Measurements from ENCODE around the gene APOBR. TPM values are rescaled to one million over a fixed set of nuclear protein-coding genes. Genes with fewer than 3 reads are reported as not detected.
A peak's percentile ranks its signal among the peaks of the same experiment; 100 is the strongest.
"Not testable (repeated sequence)": the region's sequence is repeated elsewhere in the genome, so short reads cannot be mapped to it uniquely, and the experiment has no call there.

Gene APOBR
- total RNA-seq, 2 donors from 2014 or later: 4.2 to 4.3 TPM

DNA sequence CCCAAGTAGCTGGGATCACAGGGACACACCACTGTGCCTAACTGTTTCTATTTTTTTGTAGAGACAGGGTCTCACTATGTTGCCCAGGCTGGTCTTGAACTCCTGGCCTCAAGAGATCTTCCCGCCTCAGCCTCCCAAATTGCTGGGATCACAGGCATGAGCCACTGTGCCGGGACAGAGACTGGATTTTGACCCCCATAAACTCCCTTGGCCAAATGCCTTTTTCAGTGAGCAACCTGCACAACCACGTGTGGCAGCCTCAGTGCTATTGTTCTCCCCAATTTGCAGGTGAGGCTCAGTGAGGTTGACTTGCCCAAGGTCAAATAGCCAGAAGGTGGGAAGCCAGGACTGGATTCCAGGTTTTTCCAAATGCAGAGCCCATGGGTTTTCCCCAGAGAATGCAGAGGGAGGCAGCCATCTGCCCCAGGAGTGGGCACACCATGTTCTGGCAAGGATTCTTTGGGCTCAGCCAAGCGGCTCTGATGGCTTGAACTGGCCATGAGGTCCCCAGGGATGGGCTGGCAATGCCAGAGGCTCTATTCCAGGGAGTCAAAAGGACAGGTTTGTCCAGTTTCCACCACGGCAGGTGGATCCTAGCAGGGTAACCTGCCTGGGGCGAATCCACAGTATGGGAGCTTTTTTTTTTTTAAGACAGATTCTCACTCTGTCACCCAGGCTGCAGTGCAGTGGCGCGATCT lies 10.4 kb downstream of the APOBR start:
- H3K4me1 Mint-ChIP-seq: peaks cover 10% of the 10 kb centered on the region
- no peak for ATAC-seq (replicated peaks)
- H3K36me3 Mint-ChIP-seq (ENCODE audit: low read depth): no peaks in the 10 kb centered on the region

GRCh38 chr16:28505489-28506137 lies 11.2 kb downstream of the APOBR start:
- ATAC-seq (replicated peaks): no peak
- no peak overlapping the region for H3K27ac Mint-ChIP-seq
- peaks cover 10% of the 10 kb centered on the region for H3K4me1 Mint-ChIP-seq
- H3K9me3 Mint-ChIP-seq: no peaks in the 10 kb centered on the region
- no peaks in the 10 kb centered on the region for H3K36me3 Mint-ChIP-seq (ENCODE audit: low read depth)
- H3K27me3 Mint-ChIP-seq: no peaks in the 10 kb centered on the region
- H3K4me3 Mint-ChIP-seq: no peak overlapping the region

More for the DNA sequence above, 10.4 kb downstream of the APOBR start:
- H3K4me3 Mint-ChIP-seq: no peak overlapping the region
- H3K27ac Mint-ChIP-seq: no peak overlapping the region
- no peaks in the 10 kb centered on the region for H3K9me3 Mint-ChIP-seq
- H3K27me3 Mint-ChIP-seq: no peaks in the 10 kb centered on the region

- H3K36me3 Mint-ChIP-seq (ENCODE audit: low read depth): no peaks in the 10 kb centered on the region
- peaks cover 10% of the 10 kb centered on the region for H3K4me1 Mint-ChIP-seq
- ATAC-seq (replicated peaks): no peak
- H3K9me3 Mint-ChIP-seq: no peaks in the 10 kb centered on the region
- H3K27ac Mint-ChIP-seq: peak overlapping the region; percentile 21
- H3K4me3 Mint-ChIP-seq: no peak overlapping the region
- H3K27me3 Mint-ChIP-seq: no peaks in the 10 kb centered on the region
These were observed 16.6 kb downstream of the APOBR start for GRCh38 chr16:28511031-28511430.

DNA sequence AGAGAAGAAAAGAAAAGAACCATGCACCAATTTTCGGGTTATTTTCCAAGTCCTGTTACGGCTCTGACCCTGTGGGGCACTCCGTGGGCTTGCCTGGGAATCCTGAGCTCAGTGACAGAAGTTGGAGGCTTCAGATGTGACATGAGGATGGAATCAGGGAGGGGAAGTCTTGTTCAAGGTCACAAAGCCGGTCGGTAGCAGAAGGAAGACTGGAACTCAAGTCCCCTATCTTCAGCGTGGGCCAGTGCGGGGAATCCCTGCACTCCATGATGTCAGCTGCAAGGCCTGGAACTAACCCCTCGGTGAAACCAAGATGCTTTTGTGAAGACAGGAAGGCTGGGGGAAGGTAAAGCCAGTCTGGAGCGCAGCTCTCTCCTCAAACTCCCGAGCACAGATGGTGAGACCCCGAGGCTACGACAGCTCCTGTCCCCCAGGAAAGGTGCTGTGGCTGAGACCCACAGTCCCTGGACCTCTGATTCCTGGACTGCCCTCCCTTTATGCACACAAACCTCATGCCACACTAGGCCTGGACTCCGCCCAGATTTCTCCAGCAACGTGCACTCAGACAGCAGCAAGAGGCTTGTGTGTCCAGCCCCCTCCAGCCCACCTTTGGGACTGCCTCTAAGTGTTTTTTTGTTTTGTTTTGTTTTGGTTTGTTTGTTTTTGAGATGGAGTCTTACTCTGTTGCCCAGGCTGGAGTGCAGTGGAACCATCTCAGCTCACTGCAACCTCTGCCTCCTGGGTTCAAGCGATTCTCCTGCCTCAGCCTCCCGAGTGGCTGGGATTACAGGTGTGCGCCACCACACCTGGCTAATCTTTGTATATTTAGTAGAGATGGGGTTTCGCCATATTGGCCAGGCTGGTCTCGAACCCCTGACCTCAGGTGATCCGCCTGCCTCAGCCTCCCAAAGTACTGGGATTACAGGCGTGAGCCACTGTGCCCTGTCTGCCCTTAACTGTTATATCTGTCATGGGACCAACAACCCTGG lies 17.7 kb downstream of the APOBR start:
- no peak overlapping the region for H3K27ac Mint-ChIP-seq
- no peak for ATAC-seq (replicated peaks)
- no peaks in the 10 kb centered on the region for H3K27me3 Mint-ChIP-seq
- H3K4me3 Mint-ChIP-seq: no peak overlapping the region
- H3K4me1 Mint-ChIP-seq: peaks cover 6% of the 10 kb centered on the region
- H3K36me3 Mint-ChIP-seq (ENCODE audit: low read depth): no peaks in the 10 kb centered on the region
- no peaks in the 10 kb centered on the region for H3K9me3 Mint-ChIP-seq

GRCh38 chr16:28513484-28514181 lies 19.2 kb downstream of the APOBR start:
- no peaks in the 10 kb centered on the region for H3K36me3 Mint-ChIP-seq (ENCODE audit: low read depth)
- H3K27me3 Mint-ChIP-seq: no peaks in the 10 kb centered on the region
- no peaks in the 10 kb centered on the region for H3K9me3 Mint-ChIP-seq
- H3K27ac Mint-ChIP-seq: no peak overlapping the region
- no peak for ATAC-seq (replicated peaks)
- H3K4me3 Mint-ChIP-seq: no peak overlapping the region
- H3K4me1 Mint-ChIP-seq: no peaks in the 10 kb centered on the region

GRCh38 chr16:28514246-28514645 lies 19.8 kb downstream of the APOBR start:
- ATAC-seq (replicated peaks): no peak
- Mint-ChIP-seq H3K36me3 (ENCODE audit: low read depth) (no peaks in the 10 kb centered on the region), H3K27me3 (no peaks in the 10 kb centered on the region), H3K27ac (no peak overlapping the region), H3K4me3 (no peak overlapping the region), H3K4me1 (no peaks in the 10 kb centered on the region), H3K9me3 (no peaks in the 10 kb centered on the region)

DNA sequence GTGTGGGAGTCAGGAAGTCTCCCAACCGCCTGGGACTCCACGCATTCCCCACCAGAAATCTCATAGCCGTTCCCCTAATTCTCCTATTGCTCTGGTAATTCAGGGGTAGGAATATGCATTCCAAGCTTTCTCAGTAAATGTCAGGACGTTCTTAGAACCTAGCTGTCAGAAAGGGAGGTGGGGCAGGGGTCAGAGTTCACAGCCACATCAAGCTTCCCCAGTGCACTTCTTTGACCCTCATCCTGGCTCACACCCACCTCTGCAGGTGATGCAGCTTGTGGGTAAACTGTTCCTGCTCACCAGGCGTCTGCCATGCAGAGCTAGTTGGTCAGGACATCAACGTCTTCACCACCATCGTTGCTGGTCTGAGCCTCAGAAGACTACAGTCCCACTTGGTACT lies 26.2 kb downstream of the APOBR start:
- Mint-ChIP-seq H3K27me3 (no peaks in the 10 kb centered on the region), H3K4me3 (no peak overlapping the region), H3K4me1 (peaks cover 6% of the 10 kb centered on the region), H3K9me3 (no peaks in the 10 kb centered on the region), H3K36me3 (ENCODE audit: low read depth) (no peaks in the 10 kb centered on the region), H3K27ac (no peak overlapping the region)
- ATAC-seq (replicated peaks): no peak

- no peaks in the 10 kb centered on the region for H3K36me3 Mint-ChIP-seq (ENCODE audit: low read depth)
These were observed 27.0 kb downstream of the APOBR start for GRCh38 chr16:28521436-28521835.

DNA sequence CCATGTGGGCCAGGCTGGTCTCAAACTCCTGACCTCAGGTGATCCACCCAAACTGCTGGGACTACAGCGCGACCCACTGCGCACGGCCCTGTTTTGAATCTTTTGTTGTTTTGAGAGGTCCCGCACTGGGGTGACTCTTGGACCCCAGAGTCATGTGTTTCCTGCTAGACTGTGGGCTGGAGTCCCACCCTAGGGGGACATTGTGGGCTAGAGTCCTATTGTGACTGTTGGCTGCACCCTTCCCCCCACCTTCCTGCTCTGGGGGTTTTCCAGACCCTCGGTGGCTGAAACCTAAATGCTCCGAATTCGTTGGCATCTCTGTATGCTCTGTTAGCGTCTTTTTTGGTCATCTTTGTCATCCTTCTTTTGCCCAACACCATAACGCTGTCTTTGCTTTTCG lies 28.3 kb downstream of the APOBR start:
- no peaks in the 10 kb centered on the region for H3K9me3 Mint-ChIP-seq
- no peak overlapping the region for H3K4me3 Mint-ChIP-seq
- no peak overlapping the region for H3K27ac Mint-ChIP-seq
- peaks cover 6% of the 10 kb centered on the region for H3K4me1 Mint-ChIP-seq
- ATAC-seq (replicated peaks): no peak
- no peaks in the 10 kb centered on the region for H3K36me3 Mint-ChIP-seq (ENCODE audit: low read depth)
- H3K27me3 Mint-ChIP-seq: no peaks in the 10 kb centered on the region

More at GRCh38 chr16:28521436-28521835, 27.0 kb downstream of the APOBR start:
- no peak for ATAC-seq (replicated peaks)
- no peak overlapping the region for H3K27ac Mint-ChIP-seq
- H3K4me3 Mint-ChIP-seq: no peak overlapping the region
- H3K27me3 Mint-ChIP-seq: no peaks in the 10 kb centered on the region
- H3K4me1 Mint-ChIP-seq: peaks cover 6% of the 10 kb centered on the region
- H3K9me3 Mint-ChIP-seq: no peaks in the 10 kb centered on the region

DNA sequence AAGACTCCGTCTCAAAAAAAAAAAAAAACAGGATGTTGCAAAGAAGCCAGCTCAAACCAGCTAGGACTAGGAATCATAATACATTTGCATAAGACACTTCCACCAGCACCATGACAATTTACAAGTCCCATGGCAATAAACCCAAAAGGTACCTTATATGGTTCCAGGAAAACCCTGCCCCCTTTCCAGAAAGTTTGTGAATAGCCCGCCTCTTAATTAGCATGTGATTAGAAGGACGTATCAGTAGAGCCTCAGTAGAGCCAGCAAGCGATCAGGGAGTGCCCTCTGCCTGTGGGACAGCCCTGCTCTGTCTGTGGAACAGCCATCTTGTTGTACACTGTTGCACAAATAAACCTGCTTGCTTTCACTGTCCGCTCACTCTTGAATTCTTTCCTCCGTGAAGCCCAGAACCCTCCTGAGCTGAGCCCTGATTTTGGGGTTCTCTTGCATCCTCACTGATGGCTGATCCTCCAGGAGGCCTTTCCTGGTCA lies 30.3 kb downstream of the APOBR start:
- Mint-ChIP-seq H3K9me3 (no peaks in the 10 kb centered on the region), H3K4me3 (no peak overlapping the region), H3K27me3 (no peaks in the 10 kb centered on the region), H3K36me3 (ENCODE audit: low read depth) (no peaks in the 10 kb centered on the region), H3K27ac (no peak overlapping the region), H3K4me1 (peaks cover 6% of the 10 kb centered on the region)
- ATAC-seq (replicated peaks): peak; percentile 67

DNA sequence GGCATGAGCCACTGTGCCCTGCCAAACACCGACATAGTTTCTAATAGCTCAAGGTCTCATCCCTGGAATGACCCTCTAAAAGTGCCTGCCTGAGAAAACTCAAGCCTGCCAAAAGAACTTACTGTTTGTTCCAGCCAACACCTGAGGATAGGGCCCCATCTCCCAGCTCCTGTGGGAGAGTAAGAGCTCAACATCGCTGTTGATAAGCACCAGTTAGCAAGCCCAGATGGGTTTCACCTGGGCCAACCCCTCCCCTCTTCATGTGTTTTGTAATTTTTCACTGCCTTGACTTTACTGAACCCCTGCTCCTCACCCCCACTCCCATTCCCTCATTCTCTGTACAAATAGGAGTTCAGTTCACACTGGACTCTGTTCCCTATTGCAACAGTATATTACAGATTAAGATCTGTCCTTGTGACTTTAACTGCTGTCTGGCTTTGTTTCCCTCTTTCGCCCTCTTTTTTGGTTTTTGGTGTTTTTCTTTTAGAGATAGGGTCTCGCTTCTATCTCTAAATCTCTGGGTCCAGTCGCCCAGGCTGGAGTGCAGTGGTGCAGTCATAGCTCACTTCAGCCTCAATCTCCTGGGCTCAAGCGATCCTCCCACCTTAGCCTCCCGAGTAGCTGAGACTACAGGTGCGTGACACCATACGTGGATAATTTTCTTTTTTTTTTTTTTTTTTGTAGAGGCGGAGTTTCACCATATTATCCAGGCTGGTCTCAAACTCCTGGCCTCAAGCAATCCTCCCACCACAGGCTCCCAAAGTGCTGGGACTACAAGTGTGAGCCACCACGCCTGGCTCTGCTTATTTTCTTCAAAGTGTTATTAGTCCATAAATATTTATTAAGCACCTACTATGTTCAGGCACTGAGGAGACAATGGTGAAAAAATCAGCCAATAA lies 32.0 kb downstream of the APOBR start:
- H3K9me3 Mint-ChIP-seq: no peaks in the 10 kb centered on the region
- H3K27ac Mint-ChIP-seq: no peak overlapping the region
- H3K27me3 Mint-ChIP-seq: no peaks in the 10 kb centered on the region
- no peak for ATAC-seq (replicated peaks)
- H3K36me3 Mint-ChIP-seq (ENCODE audit: low read depth): no peaks in the 10 kb centered on the region
- peaks cover 6% of the 10 kb centered on the region for H3K4me1 Mint-ChIP-seq
- H3K4me3 Mint-ChIP-seq: no peak overlapping the region

GRCh38 chr16:28527100-28527785 lies 32.8 kb downstream of the APOBR start:
- H3K9me3 Mint-ChIP-seq; H3K27ac Mint-ChIP-seq; ATAC-seq (replicated peaks); H3K4me3 Mint-ChIP-seq; H3K36me3 Mint-ChIP-seq (ENCODE audit: low read depth); H3K27me3 Mint-ChIP-seq: not testable (repeated sequence)
- H3K4me1 Mint-ChIP-seq: peaks cover 11% of the 10 kb centered on the region

GRCh38 chr16:28527985-28528384 lies 33.5 kb downstream of the APOBR start:
- no peak for ATAC-seq (replicated peaks)
- H3K4me3 Mint-ChIP-seq: no peak overlapping the region
- peaks cover 14% of the 10 kb centered on the region for H3K4me1 Mint-ChIP-seq
- H3K9me3 Mint-ChIP-seq: no peaks in the 10 kb centered on the region
- no peaks in the 10 kb centered on the region for H3K36me3 Mint-ChIP-seq (ENCODE audit: low read depth)
- H3K27me3 Mint-ChIP-seq: no peaks in the 10 kb centered on the region
- H3K27ac Mint-ChIP-seq: no peak overlapping the region
